Measurements from ENCODE around the gene C1QTNF12.

C1QTNF12 gene

DNA sequence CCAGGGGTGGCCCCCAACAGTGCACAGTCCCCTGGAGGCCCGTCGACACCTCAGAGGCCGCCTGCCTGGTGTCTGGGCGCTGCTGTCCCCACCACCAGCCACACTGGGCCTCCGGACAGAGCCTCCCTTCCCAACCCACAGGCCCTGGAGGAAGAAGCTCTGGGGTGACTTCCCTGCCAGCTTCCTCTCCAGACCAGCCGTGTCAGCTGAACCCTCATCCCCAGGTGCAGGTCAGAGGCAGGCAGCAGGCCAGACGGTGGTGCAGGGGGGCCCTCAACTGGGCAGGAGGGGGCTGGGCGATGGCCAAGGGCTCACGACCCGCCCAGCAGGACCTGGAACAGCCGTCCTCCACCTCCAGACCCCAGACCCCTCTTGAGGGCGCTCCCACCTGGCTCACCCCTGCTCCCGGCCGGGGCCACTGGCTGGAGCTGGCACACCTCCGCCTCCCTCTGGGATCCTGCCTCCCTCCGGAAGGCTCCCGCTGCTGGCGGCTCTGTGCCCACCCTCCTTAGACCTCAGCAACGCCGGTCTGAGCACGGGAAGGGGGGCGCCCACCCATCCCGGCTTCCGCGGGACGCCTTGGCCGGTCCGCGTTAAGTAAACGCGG, 40.6 kb downstream of the C1QTNF12 start:
- no peak overlapping the region for H3K4me3 ChIP-seq (replicated peaks; ENCODE audit: low read depth, low read length)
- TF ChIP-seq, protein P1, sequence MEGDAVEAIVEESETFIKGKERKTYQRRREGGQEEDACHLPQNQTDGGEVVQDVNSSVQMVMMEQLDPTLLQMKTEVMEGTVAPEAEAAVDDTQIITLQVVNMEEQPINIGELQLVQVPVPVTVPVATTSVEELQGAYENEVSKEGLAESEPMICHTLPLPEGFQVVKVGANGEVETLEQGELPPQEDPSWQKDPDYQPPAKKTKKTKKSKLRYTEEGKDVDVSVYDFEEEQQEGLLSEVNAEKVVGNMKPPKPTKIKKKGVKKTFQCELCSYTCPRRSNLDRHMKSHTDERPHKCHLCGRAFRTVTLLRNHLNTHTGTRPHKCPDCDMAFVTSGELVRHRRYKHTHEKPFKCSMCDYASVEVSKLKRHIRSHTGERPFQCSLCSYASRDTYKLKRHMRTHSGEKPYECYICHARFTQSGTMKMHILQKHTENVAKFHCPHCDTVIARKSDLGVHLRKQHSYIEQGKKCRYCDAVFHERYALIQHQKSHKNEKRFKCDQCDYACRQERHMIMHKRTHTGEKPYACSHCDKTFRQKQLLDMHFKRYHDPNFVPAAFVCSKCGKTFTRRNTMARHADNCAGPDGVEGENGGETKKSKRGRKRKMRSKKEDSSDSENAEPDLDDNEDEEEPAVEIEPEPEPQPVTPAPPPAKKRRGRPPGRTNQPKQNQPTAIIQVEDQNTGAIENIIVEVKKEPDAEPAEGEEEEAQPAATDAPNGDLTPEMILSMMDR (IDR thresholded peaks at IDR 0.05; ENCODE audit: low read length, missing control alignments): no peak
- no peak for DNase-seq (ENCODE audit: low read depth)

GRCh38 chr1:1204998-1205768, 41.3 kb downstream of the C1QTNF12 start:
- H3K4me3 ChIP-seq (replicated peaks; ENCODE audit: low read depth, low read length): no peak overlapping the region
- no peak for DNase-seq (ENCODE audit: low read depth)
- TF ChIP-seq, protein P1 (IDR thresholded peaks at IDR 0.05; ENCODE audit: low read length, missing control alignments): no peak

DNA sequence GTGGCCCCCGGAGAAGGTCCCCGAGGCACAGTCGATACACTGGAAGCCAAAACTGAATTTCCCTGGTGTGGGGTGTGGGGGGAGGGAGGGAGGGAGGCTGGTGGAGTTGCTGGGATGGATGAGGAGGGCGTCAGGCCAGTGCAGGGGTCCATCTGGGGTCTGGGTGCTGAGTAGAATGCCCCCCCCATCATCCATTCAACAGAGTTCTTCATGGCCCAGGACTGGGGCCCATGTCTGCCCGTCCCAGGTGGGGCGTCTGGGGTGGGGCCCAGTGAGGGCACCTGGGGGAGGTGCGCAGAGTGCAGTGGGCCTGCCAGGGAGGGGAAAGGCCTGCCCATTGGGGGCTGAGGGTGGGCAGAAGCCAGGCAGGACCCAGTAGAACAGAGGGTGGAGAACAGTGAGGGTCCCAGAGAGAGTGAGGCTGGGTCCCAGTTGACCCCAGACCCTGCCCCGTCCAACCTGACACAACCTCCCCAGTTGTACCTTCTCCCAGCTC, 42.0 kb downstream of the C1QTNF12 start:
- H3K4me3 ChIP-seq (replicated peaks; ENCODE audit: low read depth, low read length): no peak overlapping the region
- TF ChIP-seq, protein P1 (IDR thresholded peaks at IDR 0.05; ENCODE audit: low read length, missing control alignments): no peak
- no peak for DNase-seq (ENCODE audit: low read depth)

DNA sequence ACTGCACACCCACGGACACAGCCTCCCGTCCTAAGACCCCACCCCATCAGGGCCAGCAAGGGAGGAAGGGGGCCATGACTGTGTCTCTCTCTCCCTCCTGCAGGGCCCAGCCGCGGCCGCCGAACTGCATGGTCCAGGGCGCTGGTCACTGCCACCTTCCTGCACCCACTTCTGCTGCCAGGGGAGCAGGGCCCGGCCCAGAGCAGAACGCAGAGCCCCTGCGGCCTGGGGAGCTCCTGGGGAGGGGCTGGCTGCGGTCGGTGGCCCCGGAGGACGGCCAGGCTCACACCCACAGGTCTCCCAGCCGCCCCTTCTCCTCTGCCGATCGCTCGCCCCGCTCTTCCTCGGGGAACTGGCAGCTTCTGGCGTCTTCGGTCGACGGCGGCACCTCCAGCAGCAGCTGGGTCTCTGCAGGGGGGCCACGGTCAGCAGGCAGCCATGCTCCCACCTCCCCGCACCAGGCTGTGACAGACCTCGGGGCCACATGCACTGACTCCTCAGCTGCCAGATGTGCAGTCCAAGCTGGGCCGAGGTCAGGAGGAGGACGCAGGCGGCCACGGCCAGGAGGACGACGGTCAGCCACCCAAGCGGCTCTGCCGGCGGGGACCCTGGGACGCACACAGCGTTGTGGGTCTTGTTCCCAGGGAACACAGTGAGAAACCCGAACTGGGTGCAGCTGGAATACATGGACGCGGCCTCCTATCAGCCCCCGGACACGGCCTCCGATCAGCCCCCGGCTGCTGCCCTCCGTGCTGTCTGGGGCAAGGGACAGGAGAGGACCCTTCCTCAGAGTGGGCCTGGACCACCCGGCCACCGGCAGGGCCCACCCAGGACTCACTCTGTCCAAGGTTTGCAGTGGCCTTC, 42.7 kb downstream of the C1QTNF12 start:
- no peak overlapping the region for H3K4me3 ChIP-seq (replicated peaks; ENCODE audit: low read depth, low read length)
- no peak for DNase-seq (ENCODE audit: low read depth)

GRCh38 chr1:1202831-1203560, 43.5 kb downstream of the C1QTNF12 start:
- no peak overlapping the region for H3K4me3 ChIP-seq (replicated peaks; ENCODE audit: low read depth, low read length)
- DNase-seq (ENCODE audit: low read depth): no peak
- TF ChIP-seq, protein P1 (IDR thresholded peaks at IDR 0.05; ENCODE audit: low read length, missing control alignments): no peak

More for the DNA sequence above, 42.7 kb downstream of the C1QTNF12 start:
- TF ChIP-seq, protein P1 (IDR thresholded peaks at IDR 0.05; ENCODE audit: low read length, missing control alignments): no peak

Data from fibroblast of pulmonary artery (primary cell).